B cell (primary cell): ENCODE results near the gene BEGAIN. TPM values are rescaled to one million over a fixed set of nuclear protein-coding genes. Genes with fewer than 3 reads are reported as not detected.

Experiments used
- ATAC-seq: fragments of 200-7000 bp; cut with Tn5 transposase; one replicate; pipeline ENCODE4 v1.10.0; 2021; ENCODE audit warnings: low read depth, mild to moderate bottlenecking, moderate number of reproducible peaks, moderate library complexity
- CTCF ChIA-PET: fragments of 350-600 bp; sonication (Branson Sonifier 250); formaldehyde crosslinking; loops from one replicate; lab custom pipeline; 2021; ENCODE audit warnings: antibody characterized with exemption, inconsistent platforms; lab: Charles Lee
- POLR2A ChIA-PET: fragments of 350-600 bp; sonication (Branson Sonifier 250); formaldehyde crosslinking; loops from one replicate; lab custom pipeline; 2021; ENCODE audit warnings: antibody characterized with exemption; lab: Charles Lee
- DNase-seq: peaks from one replicate; pipeline ENCODE4 v3.0.0; 2013
- H2AFZ ChIP-seq: 2 replicates; pipeline ENCODE4 v1.6.1; 2012; ENCODE audit warnings: mild to moderate bottlenecking, low read depth, low read length; ENCODE audit not compliant: insufficient read depth, poor library complexity, severe bottlenecking
- H3K27ac ChIP-seq, 2 donors: 1 replicate in 1 of 2; 2 replicates in 1 of 2; pipeline ENCODE4 v1.5.1; 2012 to 2013; ENCODE audit warnings: low read length in 2 of 2, mild to moderate bottlenecking in 2 of 2, moderate library complexity in 1 of 2
- H3K27me3 ChIP-seq, 4 experiments: fragments of 200-600 bp in 1 of 4; sonication (generic) in 1 of 4; replicated peaks in 1 of 4; 1 replicate in 2 of 4; 2 replicates in 2 of 4; pipeline versions ENCODE4 v1.6.1 to v1.7.0; 2013 to 2016; ENCODE audit warnings: low read length in 3 of 4, mild to moderate bottlenecking in 2 of 4, mixed read lengths in 1 of 4, moderate library complexity in 1 of 4; ENCODE audit not compliant: insufficient read depth in 4 of 4, control insufficient read depth in 3 of 4; ENCODE audit errors: control extremely low read depth in 1 of 4
- H3K36me3 ChIP-seq, 2 experiments: replicated peaks in 1 of 2; 1 replicate in 1 of 2; 2 replicates in 1 of 2; pipeline versions ENCODE4 v1.6.1 to v1.7.1; 2013; ENCODE audit warnings: low read length in 1 of 2; ENCODE audit not compliant: insufficient read depth in 2 of 2, control insufficient read depth in 1 of 2; ENCODE audit errors: control extremely low read depth in 1 of 2, extremely low read depth in 1 of 2
- H3K4me1 ChIP-seq, 2 donors: fragments of 200-600 bp in 1 of 2; sonication (generic) in 1 of 2; 1 replicate in 1 of 2; 2 replicates in 1 of 2; pipeline versions ENCODE4 v1.5.1 to v1.6.1; 2013 to 2017; ENCODE audit warnings: low read length in 2 of 2; ENCODE audit not compliant: control insufficient read depth in 2 of 2, insufficient read depth in 2 of 2
- H3K4me2 ChIP-seq: replicated peaks from 2 replicates; pipeline ENCODE3; 2012; ENCODE audit warnings: mild to moderate bottlenecking, low read depth, low read length; ENCODE audit not compliant: poor library complexity, severe bottlenecking
- H3K4me3 ChIP-seq, 5 experiments: fragments of 200-600 bp in 1 of 5; sonication (generic) in 1 of 5; 1 replicate in 3 of 5; 2 replicates in 2 of 5; pipeline versions ENCODE4 v1.5.1 to v1.7.0; 2011 to 2016; ENCODE audit warnings: low read length in 4 of 5, mild to moderate bottlenecking in 4 of 5, low read depth in 2 of 5, control low read depth in 1 of 5, moderate library complexity in 1 of 5; ENCODE audit not compliant: insufficient read depth in 1 of 5; ENCODE audit errors: control extremely low read depth in 1 of 5, extremely low read depth in 1 of 5
- H3K79me2 ChIP-seq: fragments of 200-600 bp; sonication (generic); one replicate; pipeline ENCODE4 v1.6.0; 2016; ENCODE audit warnings: low read length; ENCODE audit not compliant: control insufficient read depth, insufficient read depth
- H3K9ac ChIP-seq: fragments of 200-600 bp; sonication (generic); 2 replicates; pipeline ENCODE4 v1.6.1; 2017; ENCODE audit warnings: mild to moderate bottlenecking, low read length, moderate library complexity
- H3K9me3 ChIP-seq, 3 donors: one replicate each; pipeline versions ENCODE4 v1.6.1 to v1.7.1; 2013; ENCODE audit warnings: low read length in 2 of 3; ENCODE audit not compliant: control insufficient read depth in 2 of 3, insufficient read depth in 1 of 3; ENCODE audit errors: control extremely low read depth in 1 of 3
- H4K20me1 ChIP-seq: 2 replicates; pipeline ENCODE4 v1.6.0; 2012; ENCODE audit warnings: mild to moderate bottlenecking, low read length; ENCODE audit not compliant: insufficient read depth, control insufficient read depth, poor library complexity, severe bottlenecking
- H3K27ac Mint-ChIP-seq: one replicate; pipeline ENCODE4 v1.8.0; 2021; ENCODE audit warnings: mixed read lengths
- H3K27me3 Mint-ChIP-seq: one replicate; pipeline ENCODE4 v1.8.0; 2021; ENCODE audit warnings: mixed read lengths
- H3K4me1 Mint-ChIP-seq: one replicate; pipeline ENCODE4 v1.8.0; 2021; ENCODE audit warnings: mixed read lengths
- H3K4me3 Mint-ChIP-seq: one replicate; pipeline ENCODE4 v1.8.0; 2021; ENCODE audit warnings: mixed read lengths
- H3K9me3 Mint-ChIP-seq: one replicate; pipeline ENCODE4 v1.8.0; 2022; ENCODE audit warnings: mixed read lengths; ENCODE audit not compliant: insufficient read depth
- CTCF ChIP-seq: fragments of 200-600 bp; IDR thresholded peaks from one replicate; pipeline ENCODE4 v1.8.0; 2022; ENCODE audit warnings: antibody characterized with exemption, mild to moderate bottlenecking
- EZH2 ChIP-seq: IDR thresholded peaks from 2 replicates; pipeline ENCODE4 v1.6.1; 2012; ENCODE audit warnings: borderline replicate concordance, low read depth, mild to moderate bottlenecking, moderate library complexity, low read length; ENCODE audit not compliant: insufficient read depth, poor library complexity, severe bottlenecking
- WGBS: methylation state at CpG from one replicate; pipeline ENCODE4 v1.1.5; 2013; ENCODE audit warnings: missing lambda C conversion rate; ENCODE audit not compliant: insufficient coverage; 5-methylcytosine and 5-hydroxymethylcytosine counted together
- intact Hi-C: fragments of 100-400 bp; cut with micrococcal nuclease; formaldehyde crosslinking; loops from one replicate; pipeline ENCODE4 v1.10.0; 2022
- polyA plus RNA-seq: library from polyadenylated mRNA; depleted of rRNA; stranded (reverse); fragments of >200 nt; gene quantifications from 2 replicates; pipeline ENCODE4 v1.2.3, GENCODE V29; 2012
- total RNA-seq, 2 donors: library from RNA; stranded (reverse); fragments of 120-200 nt in 1 of 2; gene quantifications; 1 replicate in 1 of 2; 2 replicates in 1 of 2; pipeline versions ENCODE4 v1.2.3 to v1.2.4, GENCODE V29; 2013 to 2022

The BEGAIN gene
- total and polyA plus RNA-seq, 2 donors (not counting 1 experiment from before 2014, with no cell fraction given): 4.9 TPM; not detected in 1

GRCh38 chr14:100549834-100550625, 37.2 kb downstream of the BEGAIN start:
- Mint-ChIP-seq H3K4me3 (no peak overlapping the region), H3K27ac (no peak overlapping the region), H3K27me3 (peaks cover 9% of the 10 kb centered on the region), H3K9me3 (no peaks in the 10 kb centered on the region), H3K4me1 (peaks cover 10% of the 10 kb centered on the region)
- ChIA-PET POLR2A (no interaction called here), CTCF (no interaction called here)
- Histone ChIP-seq H3K36me3 (no peaks in the 10 kb centered on the region), H3K9ac (no peak overlapping the region), H3K4me1 (peaks cover 19 to 25% of the 10 kb centered on the region in 2 donors), H3K4me2 (no peak overlapping the region), H4K20me1 (no peaks in the 10 kb centered on the region), H3K4me3 (no peak overlapping the region), H3K9me3 (no peaks in the 10 kb centered on the region), H3K27ac (no peak overlapping the region), H2AFZ (no peak overlapping the region), H3K79me2 (no peaks in the 10 kb centered on the region), H3K27me3 (peaks cover 0 to 3% (median 0%) of the 10 kb centered on the region in 4 experiments)
- TF ChIP-seq CTCF: no peak
- TF ChIP-seq EZH2: no peak
- intact Hi-C loops: no loop called here
- WGBS: 88% methylated on average over 29 of the region's 29 CpGs
- ATAC-seq (no peak), DNase-seq (no peak)

- no peak overlapping the region for H3K4me3 Mint-ChIP-seq
- 30% methylated on average over 15 of the region's 15 CpGs for WGBS
- peaks cover 19 to 25% of the 10 kb centered on the region in 2 donors for H3K4me1 ChIP-seq
- H3K9ac ChIP-seq: no peak overlapping the region
- H3K27ac Mint-ChIP-seq: no peak overlapping the region
- H3K9me3 ChIP-seq: no peaks in the 10 kb centered on the region
- ChIA-PET CTCF (no interaction called here), POLR2A (no interaction called here)
- no peaks in the 10 kb centered on the region for H3K27me3 ChIP-seq
- DNase-seq: no peak
- ATAC-seq: no peak
- no peak overlapping the region for H3K4me2 ChIP-seq
- intact Hi-C loops: no loop called here
- no peaks in the 10 kb centered on the region for H4K20me1 ChIP-seq
- no peaks in the 10 kb centered on the region for H3K79me2 ChIP-seq
- no peak overlapping the region for H3K27ac ChIP-seq
- peaks cover 9% of the 10 kb centered on the region for H3K27me3 Mint-ChIP-seq
- H3K36me3 ChIP-seq: no peaks in the 10 kb centered on the region
- H2AFZ ChIP-seq: no peak overlapping the region
- no peaks in the 10 kb centered on the region for H3K9me3 Mint-ChIP-seq
- H3K4me1 Mint-ChIP-seq: peaks cover 10% of the 10 kb centered on the region
- H3K4me3 ChIP-seq: no peak overlapping the region
- TF ChIP-seq EZH2 (no peak), CTCF (no peak)
Observed at GRCh38 chr14:100548939-100549338, 38.3 kb downstream of the BEGAIN start.
